NOMO-1 treated with DMSO at 0.1 percent for 48 hours (cell line): Measurements from ENCODE around the gene KIF26A.

Experiments
- DNase-seq: peaks from one replicate; lab custom pipeline; 2025; ENCODE audit not compliant: unreplicated experiment; lab: John Stamatoyannopoulos, UW

The KIF26A gene

DNA sequence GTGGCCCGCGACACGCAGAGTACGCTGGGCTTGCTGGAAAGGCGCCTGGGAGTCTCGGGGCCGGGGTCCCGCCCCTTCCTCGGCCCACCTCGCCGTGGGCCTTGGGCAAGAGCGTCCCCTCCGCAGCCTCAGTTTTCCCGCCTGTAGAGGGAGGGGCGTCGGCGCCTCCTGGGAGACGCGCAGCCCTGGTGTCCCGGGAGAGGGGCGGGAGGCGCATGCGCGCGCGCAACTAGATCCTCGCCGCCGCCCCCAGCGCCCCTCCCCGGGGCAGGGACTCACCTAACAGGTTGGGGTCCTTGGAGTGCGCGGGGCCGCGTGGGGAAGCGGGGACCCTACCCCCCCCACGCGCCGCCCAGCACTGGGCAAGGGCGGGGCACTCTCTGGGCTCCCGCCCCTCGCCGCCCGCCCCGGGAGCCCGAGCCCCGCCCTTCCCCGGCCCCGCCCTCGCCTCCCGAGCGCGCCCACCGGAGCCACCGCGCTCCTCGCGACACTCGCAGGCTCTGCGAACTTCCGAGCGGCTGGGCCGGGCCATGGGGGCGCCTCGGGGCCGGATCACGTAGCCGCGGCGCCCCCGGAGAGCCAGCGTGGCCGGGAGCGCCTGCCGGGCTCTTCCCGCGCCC, at the start of gene KIF26A:
Gene KIF26A (plus strand): TSS at position 490 of the 620 bp plus-strand sequence. CDS start 136 bp downstream, outside the sequence.
- DNase-seq: no peak

DNA sequence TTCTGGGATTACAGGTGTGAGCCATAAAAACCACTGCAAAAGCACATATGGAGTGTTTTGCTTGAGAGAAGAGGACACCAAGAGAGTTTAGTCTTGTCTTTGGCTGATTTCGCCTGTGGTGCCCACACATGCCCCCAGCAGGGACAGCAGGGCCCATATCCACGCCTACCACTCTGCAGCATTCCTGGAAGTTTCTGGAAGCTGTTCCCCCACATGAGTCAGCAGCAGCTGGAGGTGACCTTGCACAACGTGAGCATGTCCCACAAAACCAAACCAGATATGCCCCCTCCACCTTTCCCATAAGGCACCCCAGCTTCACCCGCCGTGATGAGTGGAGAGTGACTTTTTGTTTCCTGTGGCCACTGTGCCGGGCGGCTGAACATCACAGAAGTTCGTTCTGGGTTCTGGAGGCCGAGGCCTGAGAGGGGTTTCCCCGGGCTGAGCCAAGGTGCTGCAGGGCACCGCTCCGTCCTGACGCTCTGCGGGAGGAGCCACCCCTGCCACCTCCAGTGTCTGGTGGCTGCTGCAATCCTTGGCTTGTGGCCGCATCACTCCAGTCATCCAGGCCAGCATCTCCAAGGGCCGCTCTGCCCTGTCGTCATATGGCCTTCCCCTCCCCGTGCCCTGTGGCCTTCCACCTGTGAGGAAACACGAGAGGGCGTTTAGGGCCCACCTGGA, 48.2 kb upstream of the KIF26A start:
- no peak for DNase-seq

DNA sequence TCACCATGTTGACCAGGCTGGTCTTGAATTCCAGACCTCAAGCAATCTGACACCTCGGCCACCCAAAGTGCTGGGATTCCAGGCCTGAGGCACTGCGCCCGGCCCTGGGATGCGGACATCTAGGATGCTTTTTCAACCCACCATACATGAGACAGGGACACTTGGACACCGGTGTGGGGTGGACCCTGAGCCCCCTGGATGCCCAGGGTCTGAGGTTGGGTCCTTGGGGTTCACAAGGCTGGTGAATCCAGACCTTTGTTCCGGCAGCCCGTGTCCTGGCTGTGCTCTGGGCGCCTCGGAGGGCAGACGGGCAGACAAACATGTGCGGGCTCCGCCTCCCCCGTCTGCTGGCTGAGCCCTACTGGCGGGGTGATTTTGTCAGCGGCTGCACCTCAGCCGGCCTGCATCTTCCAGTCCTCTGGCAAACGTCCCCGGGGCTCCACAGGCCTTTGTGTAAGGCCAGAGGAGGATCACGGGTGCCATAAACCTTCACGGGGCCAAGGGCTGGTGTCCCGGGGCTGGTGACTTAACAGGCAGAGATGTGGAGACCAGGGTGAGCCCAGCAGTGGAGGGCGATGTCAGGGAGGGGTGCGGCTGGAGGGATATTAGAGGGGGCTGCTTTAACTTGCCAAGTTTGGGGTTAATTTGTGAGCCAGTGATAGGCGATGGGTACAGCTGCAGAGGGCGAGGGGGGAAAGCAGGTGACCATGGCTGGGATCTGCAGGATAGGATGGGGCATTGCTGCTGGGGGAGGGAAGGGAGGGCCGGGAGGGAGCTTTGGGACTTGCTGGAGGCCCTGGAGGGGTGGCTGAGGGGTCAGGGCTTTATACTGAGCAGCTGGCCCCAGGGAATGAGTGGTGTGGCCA, 47.1 kb upstream of the KIF26A start:
- no peak for DNase-seq

DNA sequence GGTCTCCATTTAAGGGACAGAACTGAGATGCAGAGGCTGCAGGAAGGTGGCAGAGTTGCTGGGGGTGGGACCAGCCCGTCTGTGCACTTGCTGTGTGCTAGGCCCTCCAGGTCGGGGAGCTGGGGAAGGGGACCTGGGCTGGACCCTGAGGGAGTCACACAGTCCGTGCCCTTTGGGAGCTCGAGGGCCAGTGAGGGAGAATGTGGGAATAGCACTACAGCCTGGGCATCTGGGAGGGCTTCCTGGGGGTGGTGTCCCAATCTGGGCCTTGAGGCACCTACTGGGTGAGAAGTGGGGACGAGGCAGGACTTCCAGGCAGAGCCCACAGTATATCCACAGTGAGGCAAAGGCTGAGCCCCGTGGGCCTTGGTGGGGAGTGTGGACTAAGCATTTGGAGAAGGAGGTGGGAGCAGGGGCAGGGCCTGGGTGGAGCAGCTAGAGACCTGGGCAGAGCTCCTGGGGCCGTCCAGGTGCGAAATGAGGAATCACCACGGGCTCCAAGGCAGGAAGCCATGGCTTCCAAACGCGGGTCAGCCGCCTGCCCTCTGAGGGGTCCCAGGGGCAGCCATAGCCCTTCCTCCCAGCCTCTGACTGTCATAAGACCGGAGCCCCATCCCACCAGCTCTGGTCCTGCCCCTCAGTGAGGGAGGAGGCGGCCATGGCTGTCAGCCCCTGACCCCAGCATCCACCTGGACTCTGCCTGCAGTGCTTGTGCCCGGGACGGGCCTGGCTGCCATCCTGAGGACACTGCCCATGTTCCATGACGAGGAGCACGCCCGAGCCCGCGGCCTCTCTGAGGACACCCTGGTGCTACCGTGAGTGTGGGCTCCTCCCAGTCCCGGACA, 46.2 kb upstream of the KIF26A start:
- DNase-seq: no peak

DNA sequence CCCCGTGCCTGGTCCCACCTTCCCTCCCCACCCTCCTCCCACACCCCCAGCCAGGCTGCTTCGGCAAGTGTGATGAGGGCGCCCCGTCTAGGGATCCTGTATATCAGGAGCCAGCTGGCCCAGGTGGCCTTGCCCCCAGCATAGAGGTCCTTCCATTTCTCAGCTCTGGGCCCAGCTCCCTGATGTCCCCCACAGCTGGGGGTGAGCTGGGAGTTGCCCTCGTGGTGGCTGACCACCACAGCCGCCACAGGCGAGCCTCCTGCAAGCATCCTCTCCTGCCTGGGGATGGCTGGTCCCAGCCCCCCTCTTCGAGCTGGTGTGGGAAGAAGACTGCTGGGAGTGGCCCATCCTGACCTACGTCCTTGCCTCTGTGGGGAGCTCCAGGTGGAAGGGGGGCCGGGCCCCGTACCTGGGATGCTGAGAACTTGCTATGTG, 45.4 kb upstream of the KIF26A start:
- no peak for DNase-seq

DNA sequence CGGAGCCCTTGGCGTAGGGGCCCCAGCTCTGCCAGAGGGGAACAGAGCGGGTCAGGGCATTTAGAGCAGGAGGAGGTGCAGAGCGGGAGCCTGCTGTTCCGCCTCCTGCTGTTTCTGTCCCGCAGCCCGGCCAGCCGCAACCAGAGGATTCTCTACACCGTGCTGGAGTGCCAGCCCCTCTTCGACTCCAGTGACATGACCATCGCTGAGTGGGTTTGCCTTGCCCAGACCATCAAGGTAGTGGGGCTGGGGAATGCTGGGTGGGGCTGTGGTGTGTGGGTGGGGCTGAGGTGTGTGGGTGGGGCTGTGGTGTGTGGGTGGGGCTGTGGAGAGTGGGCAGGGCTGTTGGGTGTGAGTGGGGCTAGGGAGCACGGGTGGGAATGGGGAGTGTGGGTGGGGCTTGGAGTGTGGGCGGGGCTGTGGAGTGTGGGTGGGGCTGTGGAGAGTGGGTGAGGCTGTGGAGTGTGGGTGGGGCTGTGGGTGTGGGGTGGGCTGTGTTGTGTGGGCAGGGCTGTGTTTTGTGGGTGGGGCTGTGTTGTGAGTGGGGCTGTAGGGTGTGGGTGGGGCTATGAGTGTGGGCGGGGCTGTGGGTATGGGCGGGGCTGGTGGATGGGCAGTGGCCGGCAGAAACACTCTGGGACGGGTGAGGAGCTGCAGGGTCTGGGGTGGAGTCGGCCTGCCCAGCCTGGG, 44.9 kb upstream of the KIF26A start:
- DNase-seq: no peak

DNA sequence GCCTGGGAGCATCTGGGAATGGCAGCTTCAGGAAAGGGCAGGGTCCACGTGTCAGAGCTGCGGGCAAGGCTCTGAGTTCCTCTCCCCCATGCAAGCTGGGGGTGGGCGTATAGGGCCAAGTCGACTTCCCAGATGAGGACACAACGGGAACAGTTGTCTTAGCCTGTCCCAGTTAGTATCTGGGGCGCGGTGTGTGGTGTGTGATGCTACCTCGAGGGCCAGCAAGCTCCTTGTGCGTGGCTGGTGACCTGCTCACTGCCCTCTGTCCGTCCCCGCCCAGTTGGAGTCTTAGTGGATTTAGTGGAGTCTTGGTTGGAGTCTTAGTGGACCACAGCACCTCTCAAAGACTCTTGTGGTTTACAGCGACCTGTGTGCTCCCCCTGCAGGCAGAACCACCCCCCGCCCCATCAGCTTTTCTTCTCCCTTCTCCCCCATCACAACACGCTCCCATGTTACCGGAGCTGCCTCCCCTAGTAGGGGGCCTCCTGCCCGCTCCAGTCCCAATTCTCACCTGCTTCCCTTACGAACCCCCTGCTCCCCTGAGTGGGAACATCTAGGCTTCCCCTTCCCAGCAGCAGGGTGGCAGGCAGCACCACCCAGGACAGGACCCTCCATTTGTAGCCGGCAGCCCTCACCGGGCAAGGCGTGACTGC, 44.2 kb upstream of the KIF26A start:
- no peak for DNase-seq

DNA sequence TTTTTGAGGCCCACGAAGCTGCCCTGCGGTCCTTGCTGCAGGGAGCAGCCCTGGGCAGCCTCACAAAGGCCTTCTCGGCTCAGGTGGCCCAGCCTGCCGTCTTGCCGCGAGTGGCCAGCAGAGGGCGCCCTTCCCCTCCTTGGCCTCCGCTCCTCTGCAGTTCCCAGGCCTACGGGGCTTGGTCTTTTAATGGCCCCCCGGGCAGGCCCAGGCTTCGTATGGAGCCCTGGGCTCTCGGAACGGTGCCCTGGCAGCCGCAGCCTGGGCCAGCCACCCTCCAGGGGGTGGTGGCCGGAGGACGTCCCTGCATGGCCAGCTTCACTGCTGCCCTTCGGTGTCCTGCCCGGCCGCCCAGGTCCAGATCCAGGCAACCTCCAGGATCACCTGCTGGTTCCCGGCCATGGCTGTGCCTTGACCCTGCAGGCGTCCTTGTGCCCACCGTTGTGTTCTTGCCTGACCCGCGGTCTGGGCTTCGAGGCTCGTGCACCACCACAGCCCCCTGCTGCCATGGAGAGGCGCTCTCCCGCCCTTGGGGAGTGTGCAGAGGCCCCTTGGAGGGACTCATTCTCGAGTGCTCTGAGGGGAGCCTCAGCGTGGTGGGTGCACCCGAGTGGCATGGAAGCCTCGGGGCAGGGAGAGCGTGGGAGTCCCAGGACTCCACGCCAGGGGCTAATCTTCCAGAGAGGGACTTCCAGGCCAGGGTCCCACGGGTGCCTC, 43.5 kb upstream of the KIF26A start:
- peak; percentile 22 for DNase-seq

DNA sequence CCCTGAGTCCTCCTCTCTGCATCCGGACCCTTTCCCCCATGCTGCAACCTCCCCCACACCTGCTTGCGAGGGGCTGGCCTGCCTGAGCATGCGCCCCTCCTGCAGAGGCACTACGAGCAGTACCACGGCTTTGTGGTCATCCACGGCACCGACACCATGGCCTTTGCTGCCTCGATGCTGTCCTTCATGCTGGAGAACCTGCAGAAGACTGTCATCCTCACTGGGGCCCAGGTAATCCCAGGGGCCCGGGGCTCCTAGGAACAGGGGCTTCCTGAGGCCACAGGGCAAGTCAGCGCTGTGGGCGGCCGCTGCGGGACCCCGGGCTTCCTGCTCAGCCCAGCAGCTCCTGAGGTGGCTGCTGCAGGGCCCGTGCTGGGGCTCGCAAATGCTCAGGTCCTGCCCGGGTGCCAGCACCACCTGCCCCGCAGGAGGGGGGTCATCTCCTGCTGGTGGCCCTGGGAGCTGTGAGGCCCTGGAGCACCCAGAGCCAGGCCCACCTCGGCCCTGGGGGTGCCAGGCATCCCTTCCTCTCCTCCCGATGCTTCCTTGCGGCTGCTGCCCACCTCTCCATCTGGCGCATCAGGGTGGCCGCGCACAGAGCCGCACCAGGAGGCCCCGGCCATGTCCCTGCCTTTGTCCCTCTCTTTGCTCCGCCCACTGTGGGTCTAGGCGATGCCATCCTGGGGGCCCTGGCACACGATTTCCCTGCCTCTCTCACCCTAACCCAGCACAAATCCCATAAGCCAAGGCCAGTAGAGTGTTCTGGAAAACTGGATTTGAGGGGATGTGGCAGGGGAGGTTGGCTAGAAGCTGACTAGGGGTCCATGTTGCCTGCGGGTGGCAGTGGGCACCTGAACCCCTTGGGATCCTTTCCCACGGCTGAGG, 42.7 kb upstream of the KIF26A start:
- DNase-seq: no peak

DNA sequence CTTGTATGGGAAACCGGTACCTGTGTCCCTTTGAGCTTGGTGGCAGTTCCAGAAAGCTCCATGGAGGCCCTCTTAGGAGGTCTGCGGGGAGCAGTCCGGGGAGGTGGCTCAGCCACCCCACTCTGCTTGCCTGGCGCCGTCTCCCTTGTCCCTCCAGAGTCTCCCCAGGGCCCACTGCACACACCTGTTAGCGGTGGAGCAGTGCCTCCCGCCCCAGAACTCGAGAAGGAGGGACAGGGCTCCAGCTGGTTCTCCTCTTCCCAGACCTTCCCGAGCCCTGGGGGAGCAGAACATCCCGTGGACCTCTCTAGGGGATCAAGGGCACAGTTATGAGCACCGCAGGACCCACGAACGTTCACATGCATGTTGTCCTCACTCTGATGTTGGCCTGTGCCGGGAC, 42.1 kb upstream of the KIF26A start:
- no peak for DNase-seq

DNA sequence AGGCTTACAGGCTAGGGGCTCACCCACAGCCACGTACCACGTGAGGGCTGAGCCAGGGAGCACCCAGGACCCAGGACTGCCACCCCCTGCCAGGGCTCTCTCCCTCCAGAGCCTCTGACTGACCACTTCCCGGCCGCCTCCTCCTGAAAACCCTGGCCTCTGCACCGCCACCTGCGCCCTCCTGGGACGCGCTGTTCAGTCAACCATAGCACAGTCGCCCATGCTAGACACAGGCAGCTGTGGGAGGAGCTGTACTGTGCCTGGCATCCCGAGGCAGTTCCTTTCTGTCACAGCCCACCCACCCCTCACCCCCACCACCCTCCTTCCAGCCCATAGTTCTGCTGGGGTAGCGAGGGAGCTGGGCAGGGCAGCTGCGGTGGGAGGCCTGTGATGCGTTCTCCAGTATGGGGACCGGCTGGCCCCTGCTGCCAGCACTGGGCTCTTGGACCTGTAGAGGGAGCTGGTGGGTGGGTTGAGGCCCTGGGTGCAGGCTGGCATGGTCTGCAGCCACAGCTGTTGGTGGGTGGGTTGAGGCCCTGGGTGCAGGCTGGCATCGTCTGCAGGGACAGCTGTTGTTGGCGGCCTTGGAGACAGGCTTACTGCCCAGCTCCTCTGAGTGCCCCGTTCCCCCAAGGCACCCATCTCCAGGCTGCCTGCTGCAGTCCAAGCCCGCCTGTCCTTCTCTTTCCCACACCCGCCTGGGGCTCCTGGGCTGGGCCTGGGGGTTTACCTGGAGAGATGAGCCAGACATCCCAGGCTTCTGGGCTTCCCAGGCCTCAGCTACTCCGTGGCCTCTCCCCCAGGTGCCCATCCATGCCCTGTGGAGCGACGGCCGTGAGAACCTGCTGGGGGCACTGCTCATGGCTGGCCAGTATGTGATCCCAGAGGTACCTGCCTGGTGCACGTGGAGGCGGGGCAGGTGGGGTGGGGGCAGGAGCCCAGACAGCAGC, 41.4 kb upstream of the KIF26A start:
- DNase-seq: no peak

DNA sequence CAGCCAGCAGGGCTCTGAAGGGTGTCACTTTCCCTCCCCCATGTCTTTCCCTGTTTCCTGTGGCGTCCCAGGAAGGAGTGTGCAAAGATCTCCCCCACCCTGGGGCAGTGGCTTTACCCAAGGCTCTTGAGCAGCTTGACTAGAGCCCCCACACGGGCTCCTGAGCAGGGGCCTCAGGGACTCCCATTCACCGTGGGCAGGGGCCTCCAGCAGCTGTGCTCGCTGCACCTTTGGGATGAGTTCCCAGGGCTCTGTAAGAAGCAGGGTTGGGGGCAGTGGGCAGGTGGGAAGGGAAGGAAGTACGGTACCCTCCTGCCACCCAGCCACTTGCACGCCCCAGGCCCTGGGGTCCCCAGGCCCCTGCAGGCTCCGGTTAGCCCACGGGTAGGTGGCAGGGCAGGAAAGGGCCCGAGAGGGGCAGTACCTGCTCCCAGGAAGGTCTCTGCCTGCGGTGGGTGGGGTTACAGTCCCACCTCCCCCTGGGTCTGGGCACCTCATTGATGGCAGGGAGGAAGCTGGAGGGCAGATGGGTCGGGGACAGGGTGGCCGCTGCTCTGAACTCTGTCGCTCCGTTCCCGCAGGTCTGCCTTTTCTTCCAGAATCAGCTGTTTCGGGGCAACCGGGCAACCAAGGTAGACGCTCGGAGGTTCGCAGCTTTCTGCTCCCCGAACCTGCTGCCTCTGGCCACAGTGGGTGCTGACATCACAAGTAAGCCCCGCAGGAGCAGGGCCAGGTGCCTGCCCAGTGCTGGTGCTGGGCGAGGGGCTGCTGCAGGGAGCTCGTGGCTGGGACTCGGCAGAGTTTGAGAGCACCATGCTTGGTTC, 39.9 kb upstream of the KIF26A start:
- DNase-seq: no peak

DNA sequence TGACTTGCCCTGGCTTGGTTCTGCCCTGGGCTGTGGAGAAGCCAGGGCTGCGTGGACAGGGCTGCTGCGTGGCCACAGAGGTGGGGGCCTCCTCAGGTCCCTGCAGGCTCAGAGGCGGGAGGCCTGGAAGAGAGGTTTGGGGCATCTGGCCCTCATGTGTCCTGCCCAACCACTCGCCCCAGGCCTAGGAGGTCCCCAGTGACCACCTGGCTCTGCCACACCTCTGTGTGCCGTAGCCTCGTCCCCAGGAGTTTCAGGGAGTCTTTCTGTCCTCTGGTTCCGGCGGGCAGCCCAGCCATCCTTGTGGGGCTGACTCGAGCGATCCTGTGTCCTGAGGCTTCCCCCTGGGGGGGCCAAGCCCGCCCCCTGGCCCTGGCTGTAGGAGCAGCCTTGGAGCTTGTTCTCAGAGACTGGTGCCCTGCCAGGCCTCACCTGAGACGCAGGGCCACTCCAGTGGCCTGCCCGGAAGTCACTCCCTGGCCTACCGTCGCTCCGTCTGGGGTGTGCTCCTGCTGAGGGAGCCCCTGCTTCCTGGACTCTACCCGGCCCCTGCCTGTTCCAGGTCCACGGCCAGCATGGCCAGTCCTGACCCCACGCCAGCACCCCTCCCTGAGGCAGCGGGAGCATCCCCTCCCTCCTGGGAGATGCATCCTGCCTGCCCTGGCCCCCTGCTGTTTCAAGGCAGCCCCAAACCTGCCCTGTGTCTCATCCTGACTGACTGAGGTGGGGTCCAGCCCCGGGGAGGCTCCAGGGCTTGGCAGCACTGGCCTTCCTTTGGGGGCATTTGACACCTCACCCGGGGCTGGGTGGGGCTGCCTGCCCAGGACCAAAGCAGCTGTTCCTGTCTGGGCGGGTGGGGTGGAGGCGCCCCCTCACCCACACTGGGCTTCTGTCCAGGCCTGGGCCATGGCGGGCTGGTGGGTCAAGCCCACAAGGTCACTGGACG, 39.0 kb upstream of the KIF26A start:
- no peak for DNase-seq

DNA sequence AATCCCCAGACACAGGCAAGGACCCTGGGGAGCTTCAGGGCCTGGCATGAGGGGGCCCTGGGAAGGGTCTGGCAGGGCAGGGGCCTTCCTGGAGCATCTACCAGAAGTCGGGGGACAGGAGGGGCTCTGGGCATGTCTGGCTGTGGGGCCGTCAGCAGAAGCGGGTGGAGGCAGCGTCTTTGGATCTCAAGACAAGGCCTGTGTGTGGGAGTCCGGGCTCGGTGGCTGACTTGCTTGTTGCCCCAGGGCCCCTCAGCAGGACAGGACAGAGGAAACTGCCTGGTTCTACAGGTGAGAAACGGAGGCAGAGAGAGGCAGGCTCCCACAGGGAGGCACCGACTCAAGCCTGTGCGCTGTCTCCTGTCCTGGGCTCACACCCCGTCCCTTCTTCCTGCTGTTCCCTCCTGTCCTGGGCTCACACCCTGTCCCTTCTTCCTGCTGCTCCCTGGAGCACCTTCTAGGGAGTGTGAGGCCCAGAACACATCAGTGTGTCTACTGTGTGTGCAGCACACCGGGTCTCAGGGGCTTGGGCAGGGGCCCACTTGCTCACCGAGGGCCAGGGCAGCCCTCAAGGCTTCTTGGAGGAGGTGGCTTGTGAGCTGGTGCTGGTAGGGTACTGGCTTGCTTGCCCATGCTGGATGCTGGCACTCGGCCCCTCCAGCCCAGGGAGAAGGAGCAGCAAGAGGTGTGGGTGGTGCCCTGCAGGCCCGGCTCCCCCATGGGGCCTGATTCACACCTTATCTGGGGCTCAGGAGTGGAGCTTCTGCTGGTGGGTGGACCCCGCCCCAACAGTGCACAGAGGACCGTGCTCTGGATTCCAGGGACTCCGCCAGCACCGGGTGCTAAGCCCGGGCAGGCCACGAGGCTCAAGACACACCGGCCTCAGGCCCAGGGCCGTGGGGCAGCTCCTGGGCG, 38.0 kb upstream of the KIF26A start:
- no peak for DNase-seq
